GM23248 (cell line): ENCODE results near the gene NRDC.

ENCODE experiments used
- EZH2 ChIP-seq: fragments of 200-600 bp; sonication (generic); IDR thresholded peaks from 2 replicates; pipeline ENCODE4 v1.6.1; 2018; ENCODE audit warnings: antibody characterized with exemption, mild to moderate bottlenecking; ENCODE audit not compliant: insufficient read depth, poor library complexity, severe bottlenecking
- EZH2phosphoT487 ChIP-seq: fragments of 200-600 bp; sonication (generic); IDR thresholded peaks from 2 replicates; pipeline ENCODE4 v1.6.1; 2018; ENCODE audit warnings: antibody characterized with exemption, moderate library complexity, mild to moderate bottlenecking, low read depth; ENCODE audit not compliant: insufficient read depth

- TF ChIP-seq EZH2 (no peak), EZH2phosphoT487 (no peak)
Observed at GRCh38 chr1:51855624-51856023, 22.9 kb downstream of the NRDC start.
